ENCODE results near the gene ZNF554.

Gene ZNF554

GRCh38 chr19:2804156-2805004 is 15.3 kb upstream of the ZNF554 start:
- no peak for DNase-seq
- H3K18ac ChIP-seq (ENCODE audit: low read length), result no peak overlapping the region
- no peak overlapping the region for H2BK5ac ChIP-seq (ENCODE audit: low read length)
- no peak overlapping the region for H3K4me2 ChIP-seq (ENCODE audit: low read length)
- no peak overlapping the region for H3K4me3 ChIP-seq (ENCODE audit: low read length)
- WGBS (ENCODE audit: extremely low coverage, insufficient coverage, low lambda C conversion rate), result no CpG with 5 or more reads among the region's 27 CpGs
- peaks cover 16% of the 10 kb centered on the region for H3K36me3 ChIP-seq (ENCODE audit: control insufficient read depth, insufficient read depth, low read length)
- no peaks in the 10 kb centered on the region for H3K27me3 ChIP-seq (ENCODE audit: insufficient read depth, low read length, poor library complexity)
- no peaks in the 10 kb centered on the region for H3K4me1 ChIP-seq (ENCODE audit: control insufficient read depth, low read depth, low read length)
- H3K79me1 ChIP-seq (ENCODE audit: low read length), result peaks cover 6% of the 10 kb centered on the region
- no peak overlapping the region for H2BK15ac ChIP-seq (replicated peaks; ENCODE audit: low read depth)
- no peak overlapping the region for H3K9ac ChIP-seq (ENCODE audit: low read length)
- no peak overlapping the region for H2BK120ac ChIP-seq (ENCODE audit: low read depth, low read length)
- no peak overlapping the region for H3K23ac ChIP-seq (ENCODE audit: low read length)
- no peak overlapping the region for H4K5ac ChIP-seq (ENCODE audit: low read length)
- no peaks in the 10 kb centered on the region for H3K79me2 ChIP-seq (ENCODE audit: control insufficient read depth, insufficient read depth, low read length)
- no peak overlapping the region for H2AK5ac ChIP-seq (ENCODE audit: low read length)
- no peak overlapping the region for H3K27ac ChIP-seq (ENCODE audit: low read depth, low read length)
- no peak overlapping the region for H3K56ac ChIP-seq (ENCODE audit: low read length)
- no peak overlapping the region for H3K4ac ChIP-seq (ENCODE audit: low read depth, low read length)
- H4K8ac ChIP-seq (ENCODE audit: low read depth, low read length), result no peak overlapping the region

DNA sequence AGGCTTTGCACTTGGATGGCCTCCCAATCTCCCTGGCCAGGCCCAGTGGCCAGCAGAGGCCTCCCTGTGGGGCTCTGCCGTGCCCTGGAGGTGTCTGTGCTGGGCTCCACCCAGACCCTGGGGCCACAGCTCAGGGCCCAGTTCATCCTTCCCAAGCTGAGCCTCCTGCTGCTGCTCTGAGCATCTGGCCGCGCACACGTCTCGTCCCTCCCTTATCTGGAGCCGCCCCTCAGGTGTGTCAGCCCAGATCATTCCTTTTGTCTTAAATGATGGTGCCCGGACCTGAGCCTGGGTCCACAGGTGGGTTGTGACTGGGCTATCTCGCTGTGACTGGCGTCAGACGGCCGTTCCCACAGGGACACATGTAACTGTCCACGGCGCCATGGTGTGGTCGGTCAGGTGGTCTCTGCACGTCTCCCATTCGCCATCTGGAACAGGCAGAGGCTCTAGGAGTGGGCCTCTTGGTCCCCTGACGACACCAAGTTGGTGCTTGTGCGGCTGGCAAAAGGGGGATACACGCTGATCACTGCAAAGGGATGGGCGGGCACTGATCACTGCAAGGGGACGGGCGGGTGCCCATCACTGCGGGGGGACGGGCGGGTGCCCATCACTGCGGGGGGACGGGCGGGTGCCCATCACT is 14.3 kb upstream of the ZNF554 start:
- Histone ChIP-seq H4K5ac (ENCODE audit: low read length) (no peak overlapping the region), H3K79me2 (ENCODE audit: control insufficient read depth, insufficient read depth, low read length) (no peaks in the 10 kb centered on the region), H3K56ac (ENCODE audit: low read length) (no peak overlapping the region), H3K27me3 (ENCODE audit: insufficient read depth, low read length, poor library complexity) (no peaks in the 10 kb centered on the region), H3K36me3 (ENCODE audit: control insufficient read depth, insufficient read depth, low read length) (peaks cover 16% of the 10 kb centered on the region), H2BK5ac (ENCODE audit: low read length) (no peak overlapping the region), H4K8ac (ENCODE audit: low read depth, low read length) (no peak overlapping the region), H3K23ac (ENCODE audit: low read length) (no peak overlapping the region), H3K4ac (ENCODE audit: low read depth, low read length) (no peak overlapping the region), H2BK15ac (replicated peaks; ENCODE audit: low read depth) (no peak overlapping the region), H3K79me1 (ENCODE audit: low read length) (peaks cover 6% of the 10 kb centered on the region), H2AK5ac (ENCODE audit: low read length) (no peak overlapping the region), H3K27ac (ENCODE audit: low read depth, low read length) (no peak overlapping the region), H2BK120ac (ENCODE audit: low read depth, low read length) (no peak overlapping the region), H3K4me3 (ENCODE audit: low read length) (no peak overlapping the region), H3K9ac (ENCODE audit: low read length) (no peak overlapping the region), H3K4me1 (ENCODE audit: control insufficient read depth, low read depth, low read length) (no peaks in the 10 kb centered on the region), H3K4me2 (ENCODE audit: low read length) (no peak overlapping the region), H3K18ac (ENCODE audit: low read length) (no peak overlapping the region)
- no peak for DNase-seq
- no CpG with 5 or more reads among the region's 28 CpGs for WGBS (ENCODE audit: extremely low coverage, insufficient coverage, low lambda C conversion rate)

GRCh38 chr19:2805991-2806649 is 13.5 kb upstream of the ZNF554 start:
- peaks cover 6% of the 10 kb centered on the region for H3K79me1 ChIP-seq (ENCODE audit: low read length)
- no peak overlapping the region for H3K56ac ChIP-seq (ENCODE audit: low read length)
- H2BK120ac ChIP-seq (ENCODE audit: low read depth, low read length), result no peak overlapping the region
- H3K4me1 ChIP-seq (ENCODE audit: control insufficient read depth, low read depth, low read length), result no peaks in the 10 kb centered on the region
- H3K27me3 ChIP-seq (ENCODE audit: insufficient read depth, low read length, poor library complexity), result no peaks in the 10 kb centered on the region
- H3K27ac ChIP-seq (ENCODE audit: low read depth, low read length), result no peak overlapping the region
- H3K4me3 ChIP-seq (ENCODE audit: low read length), result no peak overlapping the region
- no peak overlapping the region for H2AK5ac ChIP-seq (ENCODE audit: low read length)
- H4K8ac ChIP-seq (ENCODE audit: low read depth, low read length), result no peak overlapping the region
- no peak overlapping the region for H3K4ac ChIP-seq (ENCODE audit: low read depth, low read length)
- no peak overlapping the region for H3K23ac ChIP-seq (ENCODE audit: low read length)
- H3K9ac ChIP-seq (ENCODE audit: low read length), result no peak overlapping the region
- H3K79me2 ChIP-seq (ENCODE audit: control insufficient read depth, insufficient read depth, low read length), result no peaks in the 10 kb centered on the region
- no peak for DNase-seq
- H3K36me3 ChIP-seq (ENCODE audit: control insufficient read depth, insufficient read depth, low read length), result peaks cover 13% of the 10 kb centered on the region
- no peak overlapping the region for H2BK5ac ChIP-seq (ENCODE audit: low read length)
- H3K4me2 ChIP-seq (ENCODE audit: low read length), result no peak overlapping the region
- no peak overlapping the region for H4K5ac ChIP-seq (ENCODE audit: low read length)
- H3K18ac ChIP-seq (ENCODE audit: low read length), result no peak overlapping the region
- no CpG with 5 or more reads among the region's 23 CpGs for WGBS (ENCODE audit: extremely low coverage, insufficient coverage, low lambda C conversion rate)
- no peak overlapping the region for H2BK15ac ChIP-seq (replicated peaks; ENCODE audit: low read depth)

- no peak overlapping the region for H3K56ac ChIP-seq (ENCODE audit: low read length)
- WGBS (ENCODE audit: extremely low coverage, insufficient coverage, low lambda C conversion rate), result no CpG with 5 or more reads among the region's 34 CpGs
- DNase-seq, result no peak
- no peak overlapping the region for H3K9ac ChIP-seq (ENCODE audit: low read length)
- no peak overlapping the region for H3K4ac ChIP-seq (ENCODE audit: low read depth, low read length)
- peaks cover 4% of the 10 kb centered on the region for H3K79me1 ChIP-seq (ENCODE audit: low read length)
- no peak overlapping the region for H3K18ac ChIP-seq (ENCODE audit: low read length)
- no peak overlapping the region for H4K8ac ChIP-seq (ENCODE audit: low read depth, low read length)
- no peak overlapping the region for H2BK120ac ChIP-seq (ENCODE audit: low read depth, low read length)
- H3K79me2 ChIP-seq (ENCODE audit: control insufficient read depth, insufficient read depth, low read length), result no peaks in the 10 kb centered on the region
- H2BK5ac ChIP-seq (ENCODE audit: low read length), result no peak overlapping the region
- no peak overlapping the region for H3K4me3 ChIP-seq (ENCODE audit: low read length)
- no peaks in the 10 kb centered on the region for H3K27me3 ChIP-seq (ENCODE audit: insufficient read depth, low read length, poor library complexity)
- no peak overlapping the region for H3K4me2 ChIP-seq (ENCODE audit: low read length)
- H3K4me1 ChIP-seq (ENCODE audit: control insufficient read depth, low read depth, low read length), result no peaks in the 10 kb centered on the region
- H2AK5ac ChIP-seq (ENCODE audit: low read length), result no peak overlapping the region
- H2BK15ac ChIP-seq (replicated peaks; ENCODE audit: low read depth), result no peak overlapping the region
- no peak overlapping the region for H4K5ac ChIP-seq (ENCODE audit: low read length)
- peaks cover 9% of the 10 kb centered on the region for H3K36me3 ChIP-seq (ENCODE audit: control insufficient read depth, insufficient read depth, low read length)
- H3K27ac ChIP-seq (ENCODE audit: low read depth, low read length), result no peak overlapping the region
- H3K23ac ChIP-seq (ENCODE audit: low read length), result no peak overlapping the region
Measured at GRCh38 chr19:2806736-2807378, 12.8 kb upstream of the ZNF554 start.

DNA sequence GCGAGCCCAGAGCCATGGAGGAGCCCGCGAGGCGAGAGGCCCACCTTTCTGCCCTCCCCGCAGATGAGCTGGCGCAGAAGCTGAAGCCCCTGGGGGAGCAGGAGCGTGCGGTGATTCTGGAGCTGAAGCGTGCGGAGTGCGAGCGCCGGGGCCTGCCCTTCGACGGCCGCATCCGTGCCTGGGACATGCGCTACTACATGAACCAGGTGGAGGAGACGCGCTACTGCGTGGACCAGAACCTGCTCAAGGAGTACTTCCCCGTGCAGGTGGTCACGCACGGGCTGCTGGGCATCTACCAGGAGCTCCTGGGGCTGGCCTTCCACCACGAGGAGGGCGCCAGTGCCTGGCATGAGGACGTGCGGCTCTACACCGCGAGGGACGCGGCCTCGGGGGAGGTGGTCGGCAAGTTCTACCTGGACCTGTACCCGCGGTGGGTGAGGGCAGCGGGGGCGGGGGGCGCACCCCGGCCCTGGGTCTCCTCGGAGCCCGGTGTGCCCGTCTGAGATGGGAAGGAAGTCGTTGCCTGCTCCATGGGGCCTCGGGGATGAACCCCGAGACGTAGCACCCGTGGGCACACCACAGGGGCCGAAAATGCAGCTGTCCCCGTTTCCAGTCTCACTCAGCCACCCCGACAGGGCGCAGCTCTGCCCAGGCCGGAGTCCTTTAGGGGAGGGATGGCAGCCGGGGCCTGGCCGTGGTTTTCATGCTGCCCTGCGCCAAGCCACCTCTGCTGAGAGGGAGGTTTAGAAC is 12.1 kb upstream of the ZNF554 start:
- Histone ChIP-seq H3K4ac (ENCODE audit: low read depth, low read length) (no peak overlapping the region), H3K27me3 (ENCODE audit: insufficient read depth, low read length, poor library complexity) (no peaks in the 10 kb centered on the region), H3K23ac (ENCODE audit: low read length) (no peak overlapping the region), H2BK5ac (ENCODE audit: low read length) (no peak overlapping the region), H3K27ac (ENCODE audit: low read depth, low read length) (no peak overlapping the region), H2BK15ac (replicated peaks; ENCODE audit: low read depth) (no peak overlapping the region), H3K36me3 (ENCODE audit: control insufficient read depth, insufficient read depth, low read length) (peaks cover 10% of the 10 kb centered on the region), H3K9ac (ENCODE audit: low read length) (no peak overlapping the region), H3K4me2 (ENCODE audit: low read length) (no peak overlapping the region), H2BK120ac (ENCODE audit: low read depth, low read length) (no peak overlapping the region), H3K79me2 (ENCODE audit: control insufficient read depth, insufficient read depth, low read length) (no peaks in the 10 kb centered on the region), H4K5ac (ENCODE audit: low read length) (no peak overlapping the region), H4K8ac (ENCODE audit: low read depth, low read length) (no peak overlapping the region), H3K56ac (ENCODE audit: low read length) (no peak overlapping the region), H2AK5ac (ENCODE audit: low read length) (no peak overlapping the region), H3K79me1 (ENCODE audit: low read length) (peaks cover under 1% of the 10 kb centered on the region), H3K4me3 (ENCODE audit: low read length) (no peak overlapping the region), H3K4me1 (ENCODE audit: control insufficient read depth, low read depth, low read length) (no peaks in the 10 kb centered on the region), H3K18ac (ENCODE audit: low read length) (no peak overlapping the region)
- WGBS (ENCODE audit: extremely low coverage, insufficient coverage, low lambda C conversion rate), result no CpG with 5 or more reads among the region's 56 CpGs
- no peak for DNase-seq
